IPS DF 4.7 (cell line): Measurements from ENCODE around the gene GLO1.

ENCODE experiments used
- DNase-seq: peaks from one replicate; pipeline ENCODE4 v3.0.0-alpha.2; 2013; ENCODE audit warnings: low spot score; ENCODE audit errors: extremely low read depth

The GLO1 gene

DNA sequence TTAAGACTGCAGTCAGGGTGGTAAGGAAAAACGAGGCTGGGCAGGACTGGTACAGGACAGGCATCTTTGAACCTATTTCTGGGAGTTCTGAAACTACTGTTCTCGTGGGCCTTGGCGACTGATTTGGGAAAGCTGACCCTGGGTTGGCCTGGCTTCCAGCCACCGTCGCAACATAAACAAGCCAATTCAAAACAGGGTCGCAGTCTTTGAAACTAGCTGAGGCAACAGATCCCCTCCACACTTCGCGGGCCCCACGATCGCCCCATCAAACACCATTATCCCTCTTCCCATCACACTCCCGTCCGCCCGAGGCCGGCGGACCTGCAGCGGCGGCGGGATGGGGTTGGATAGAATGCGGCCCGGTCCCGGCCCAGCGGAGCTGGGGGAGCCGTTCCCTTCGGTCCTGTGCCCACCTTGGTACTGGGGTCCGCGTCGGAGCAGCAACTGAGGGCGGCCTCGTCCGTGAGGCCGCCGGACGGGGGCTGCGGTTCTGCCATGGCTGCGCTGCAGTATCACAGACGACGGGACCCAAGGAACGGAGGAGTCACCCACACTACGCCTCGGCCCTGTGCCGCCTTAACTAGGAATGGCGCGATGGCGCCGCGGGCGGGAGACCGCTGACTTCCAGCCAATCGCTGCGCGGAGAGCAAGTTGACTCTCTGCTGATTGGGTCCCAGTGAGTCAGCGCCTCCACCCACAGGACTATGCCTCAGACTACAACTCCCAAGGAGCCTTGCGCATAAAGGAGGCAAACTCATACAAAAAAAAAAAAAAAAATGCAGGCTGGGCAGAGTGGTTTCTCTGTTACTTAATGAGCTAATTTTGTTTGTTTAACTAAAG is at the start of gene GLO1:
Gene GLO1, minus strand, starts transcription at position 588 of the 840 bp plus-strand sequence. Its CDS starts 91 bp downstream, at position 497.
- DNase-seq = peak; percentile 96

- DNase-seq = no peak
Measured at GRCh38 chr6:38750968-38751615, 48.1 kb upstream of the GLO1 start.

DNA sequence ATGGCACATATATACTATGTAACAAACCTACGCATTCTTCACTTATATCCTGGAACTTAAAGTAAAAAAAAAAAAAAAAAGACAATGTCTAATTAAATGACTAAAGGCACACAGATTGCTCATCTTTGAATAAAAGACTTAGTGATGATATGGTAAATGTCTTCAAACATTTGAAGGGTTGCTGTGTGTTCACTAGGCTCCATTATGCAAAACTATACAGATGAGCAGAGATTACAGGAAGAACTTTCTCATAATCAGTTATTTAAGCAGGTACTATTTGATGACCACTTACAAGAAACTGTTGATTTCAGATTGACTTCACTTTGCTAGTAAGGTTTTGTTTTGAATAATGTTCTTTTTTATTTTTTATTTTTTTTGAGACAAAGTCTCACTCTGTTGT is 46.5 kb upstream of the GLO1 start:
- DNase-seq = no peak

DNA sequence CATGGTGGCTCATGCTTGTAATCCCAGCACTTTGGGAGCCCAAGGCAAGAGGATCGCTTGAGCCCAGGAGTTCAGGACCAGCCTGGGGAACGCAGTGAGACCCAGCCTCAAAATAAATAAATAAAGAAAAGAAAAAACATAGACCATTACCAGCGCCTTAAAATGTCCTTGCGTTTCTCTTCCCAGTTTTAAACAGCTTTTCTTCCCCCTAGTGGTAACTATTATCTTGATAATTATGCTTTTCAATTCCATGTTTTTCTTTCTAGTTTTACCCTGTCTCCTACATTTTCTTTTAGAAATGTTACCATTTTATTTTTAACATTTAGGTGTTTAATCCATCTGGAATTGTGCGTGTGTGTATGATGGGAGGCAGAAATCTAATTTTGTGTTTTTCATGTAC is 36.6 kb upstream of the GLO1 start:
- DNase-seq = no peak

GRCh38 chr6:38738261-38738660 is 35.3 kb upstream of the GLO1 start:
- no peak for DNase-seq

GRCh38 chr6:38736951-38737350 is 34.0 kb upstream of the GLO1 start:
- no peak for DNase-seq

DNA sequence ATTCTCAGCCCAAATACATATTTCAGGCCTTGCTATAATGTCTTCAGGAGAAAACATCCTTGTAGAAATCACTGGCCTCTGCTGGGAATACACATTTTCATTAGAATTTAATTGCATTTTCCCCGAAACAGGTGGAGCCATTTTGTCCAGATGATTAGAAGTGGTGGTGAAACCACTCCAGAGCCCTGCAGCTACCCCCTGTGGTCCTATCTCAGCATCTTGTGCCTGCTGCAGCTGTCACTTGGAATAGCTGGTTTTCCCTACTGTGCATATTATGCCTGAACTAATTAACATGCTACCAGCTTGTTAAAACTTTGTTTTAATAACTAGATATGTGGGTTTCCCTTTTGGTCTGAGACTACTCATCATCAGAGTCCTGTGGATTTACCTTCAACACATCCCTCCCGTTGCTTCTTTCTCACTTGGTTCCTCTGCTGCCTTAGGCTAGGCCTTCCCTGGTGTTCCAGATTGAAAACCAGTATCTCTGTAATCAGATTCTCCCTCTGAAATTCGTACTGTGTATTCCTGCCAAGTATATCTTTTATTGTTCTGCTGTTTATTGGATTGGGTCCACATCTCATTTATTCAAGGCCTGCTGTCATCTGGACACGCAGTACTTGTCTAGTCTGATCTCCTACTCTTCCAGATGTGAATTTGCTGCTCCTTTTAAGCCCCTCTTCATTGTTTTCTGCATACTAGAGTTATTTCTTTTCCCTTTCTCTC is 27.4 kb upstream of the GLO1 start:
- no peak for DNase-seq

DNA sequence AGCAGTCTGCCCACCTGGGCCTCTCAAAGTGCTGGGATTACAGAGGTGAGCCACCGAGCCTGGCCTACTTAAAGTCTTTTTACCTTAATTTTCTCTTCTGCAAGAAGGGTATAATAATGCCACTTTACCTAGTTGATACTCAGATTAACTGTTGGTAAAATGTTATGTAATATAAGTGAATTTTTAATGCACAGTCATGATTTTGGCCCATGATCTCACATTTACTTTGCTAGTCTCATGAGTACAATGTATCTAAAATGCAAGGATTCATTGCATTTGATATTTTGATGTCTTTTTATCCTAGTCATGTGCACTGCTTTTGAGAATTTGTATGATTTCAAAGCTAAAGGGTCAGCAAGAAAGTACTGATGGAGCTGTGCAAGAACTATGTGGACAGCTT is 25.3 kb upstream of the GLO1 start:
- DNase-seq = no peak

DNA sequence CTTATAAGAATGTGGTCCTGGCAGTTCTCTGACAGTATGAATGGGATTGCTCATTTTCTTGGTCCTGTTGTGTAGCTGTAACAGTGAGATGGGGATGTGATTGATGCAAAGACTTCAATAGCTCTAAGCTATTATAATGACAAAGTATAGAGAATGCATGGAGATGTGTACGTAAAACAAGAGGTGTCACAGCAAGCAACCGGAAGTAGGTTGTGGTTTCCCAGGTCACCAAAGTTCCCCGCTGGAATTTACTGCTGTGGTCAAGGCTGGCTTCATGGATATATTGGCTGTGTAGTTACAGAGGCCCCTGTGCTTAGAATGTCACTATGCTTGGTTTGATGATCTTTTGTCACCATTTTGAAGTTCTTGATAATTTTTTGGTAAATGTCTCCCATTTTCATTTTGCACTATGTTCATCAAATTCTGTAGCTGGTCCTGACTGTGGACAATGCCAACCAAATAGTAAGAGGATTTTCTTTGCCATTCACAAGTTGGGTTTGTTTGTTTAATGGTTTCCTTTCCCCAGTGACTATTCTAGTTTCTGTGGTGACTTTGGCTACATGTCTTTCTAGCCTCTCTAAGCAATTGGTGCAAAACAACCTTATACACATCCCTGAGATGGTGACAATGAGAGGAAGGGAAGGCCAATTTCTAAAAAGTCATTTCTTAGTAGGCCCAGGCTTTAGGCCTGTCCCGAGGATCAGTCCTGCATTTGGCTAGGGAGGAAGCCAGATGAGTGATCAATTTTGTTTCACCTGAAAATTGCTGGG is 22.7 kb upstream of the GLO1 start:
- no peak for DNase-seq

GRCh38 chr6:38724343-38724742 is 21.4 kb upstream of the GLO1 start:
- DNase-seq = no peak

- no peak for DNase-seq
Measured at GRCh38 chr6:38723783-38724182, 20.8 kb upstream of the GLO1 start.

- DNase-seq = no peak
Measured at GRCh38 chr6:38722727-38723334, 19.9 kb upstream of the GLO1 start.

GRCh38 chr6:38722038-38722437 is 19.1 kb upstream of the GLO1 start:
- no peak for DNase-seq

- no peak for DNase-seq
Measured at GRCh38 chr6:38720295-38720694, 17.4 kb upstream of the GLO1 start.

- no peak for DNase-seq
Measured at GRCh38 chr6:38719358-38719757, 16.4 kb upstream of the GLO1 start.

DNA sequence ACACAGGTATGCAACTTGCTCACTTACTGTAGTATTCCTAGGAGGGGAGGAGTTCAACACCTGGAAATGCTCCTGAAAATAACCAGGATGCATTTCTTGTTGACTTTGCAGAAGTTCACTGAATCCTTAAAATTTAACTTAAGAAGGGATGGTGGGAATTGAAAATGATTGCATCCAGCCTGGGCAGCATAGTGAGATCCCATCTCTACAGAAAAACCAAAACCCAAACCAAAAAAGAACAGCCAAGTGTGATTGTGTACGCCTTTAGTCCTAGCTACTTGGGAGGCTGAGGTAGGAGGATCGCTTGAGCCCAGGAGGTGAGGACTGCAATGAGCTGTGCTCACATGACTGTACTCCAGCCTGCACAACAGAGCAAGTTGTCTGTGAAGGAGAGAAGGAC is 13.9 kb upstream of the GLO1 start:
- no peak for DNase-seq

DNA sequence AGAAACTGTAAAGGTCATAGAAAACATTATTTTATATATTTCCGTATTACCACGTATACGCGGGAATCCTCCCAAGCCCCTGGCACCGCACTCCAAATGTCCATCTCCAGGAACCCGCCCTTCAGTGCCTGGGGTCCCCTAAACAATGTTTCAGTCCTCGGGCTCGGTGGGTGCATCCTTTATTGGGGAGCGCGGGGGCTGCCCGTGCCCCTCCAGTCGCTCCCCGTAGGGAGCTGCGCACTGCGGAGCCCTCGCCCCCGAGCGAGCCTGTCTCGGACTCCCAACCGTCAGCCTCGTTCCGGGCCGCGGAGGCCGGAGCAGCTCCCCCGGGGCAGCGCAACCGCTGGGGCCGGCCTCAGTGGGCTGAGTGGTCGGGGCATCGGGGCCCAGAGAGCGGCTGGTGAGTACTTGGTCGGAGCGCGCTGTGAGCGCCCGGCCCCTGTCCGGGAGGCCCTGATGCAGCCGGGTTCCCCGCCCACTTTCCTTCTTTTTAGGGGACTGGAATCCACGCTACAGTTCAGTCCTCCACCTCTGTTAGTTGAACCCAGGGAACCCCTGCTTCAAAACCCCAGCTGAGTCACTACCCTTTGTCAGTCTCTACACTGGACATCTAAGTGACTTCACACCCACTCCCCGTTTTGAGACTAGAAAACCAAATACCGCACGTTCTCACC is 12.2 kb upstream of the GLO1 start, which contains the start of gene DNAH8:
Gene DNAH8, plus strand, starts transcription at position 296 of the 674 bp plus-strand sequence. CDS start 7,499 bp downstream, outside the sequence.
- DNase-seq = no peak

- no peak for DNase-seq
Measured at GRCh38 chr6:38714239-38715015, 11.5 kb upstream of the GLO1 start.

DNA sequence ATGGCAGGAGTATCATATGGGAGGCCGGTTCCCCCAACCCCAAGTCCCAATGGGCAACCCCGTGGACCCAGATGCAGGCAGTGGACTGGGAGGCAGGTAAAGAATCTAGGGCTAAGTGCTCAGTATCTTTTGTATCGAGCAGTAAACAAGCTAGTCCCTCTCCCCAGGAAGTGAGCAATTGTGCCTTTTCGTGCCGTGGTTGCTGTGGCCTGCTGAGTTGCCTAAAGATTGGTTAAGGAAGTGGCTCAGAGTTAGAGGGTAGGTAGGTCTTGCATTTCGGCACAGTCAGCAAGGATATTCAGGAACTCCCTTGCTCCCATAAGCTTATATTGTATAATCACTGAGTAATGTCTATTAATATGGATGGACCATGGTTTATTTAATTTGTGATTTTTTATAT is 10.9 kb upstream of the GLO1 start:
- DNase-seq = no peak

- no peak for DNase-seq
Measured at GRCh38 chr6:38708496-38708895, 5.6 kb upstream of the GLO1 start.
